ACC112 (cell line): ENCODE data around the gene RAB11FIP2.

ENCODE experiments used
- H2AFZ ChIP-seq: fragments of 200-600 bp; sonication (generic); one replicate; pipeline ENCODE4 v1.6.0; 2017; ENCODE audit warnings: antibody characterized with exemption, low read length; ENCODE audit not compliant: unreplicated experiment
- H3K27ac ChIP-seq: fragments of 200-600 bp; sonication (generic); 2 replicates; pipeline ENCODE4 v1.5.1; 2014; ENCODE audit warnings: low read depth, mild to moderate bottlenecking, antibody characterized with exemption, low read length, moderate library complexity
- H3K27me3 ChIP-seq: fragments of 200-600 bp; sonication (generic); 2 replicates; pipeline ENCODE4 v1.6.1; 2014; ENCODE audit warnings: mild to moderate bottlenecking, antibody characterized with exemption, low read length, moderate library complexity, mixed read lengths; ENCODE audit not compliant: insufficient read depth
- H3K36me3 ChIP-seq: fragments of 200-600 bp; sonication (generic); 2 replicates; pipeline ENCODE4 v1.6.1; 2016; ENCODE audit warnings: mild to moderate bottlenecking, antibody characterized with exemption, low read length, moderate library complexity, mixed read lengths; ENCODE audit not compliant: insufficient read depth
- H3K4me1 ChIP-seq: fragments of 200-600 bp; sonication (generic); one replicate; pipeline ENCODE4 v1.6.1; 2016; ENCODE audit warnings: low read length, mixed read lengths; ENCODE audit not compliant: insufficient read depth, unreplicated experiment, control insufficient read depth
- H3K4me3 ChIP-seq: fragments of 200-600 bp; sonication (generic); 2 replicates; pipeline ENCODE4 v1.5.1; 2014; ENCODE audit warnings: mild to moderate bottlenecking, low read depth, low read length
- H3K79me2 ChIP-seq: fragments of 200-600 bp; sonication (generic); one replicate; pipeline ENCODE4 v1.6.0; 2016; ENCODE audit warnings: low read length; ENCODE audit not compliant: control insufficient read depth, unreplicated experiment, insufficient read depth

The RAB11FIP2 gene

DNA sequence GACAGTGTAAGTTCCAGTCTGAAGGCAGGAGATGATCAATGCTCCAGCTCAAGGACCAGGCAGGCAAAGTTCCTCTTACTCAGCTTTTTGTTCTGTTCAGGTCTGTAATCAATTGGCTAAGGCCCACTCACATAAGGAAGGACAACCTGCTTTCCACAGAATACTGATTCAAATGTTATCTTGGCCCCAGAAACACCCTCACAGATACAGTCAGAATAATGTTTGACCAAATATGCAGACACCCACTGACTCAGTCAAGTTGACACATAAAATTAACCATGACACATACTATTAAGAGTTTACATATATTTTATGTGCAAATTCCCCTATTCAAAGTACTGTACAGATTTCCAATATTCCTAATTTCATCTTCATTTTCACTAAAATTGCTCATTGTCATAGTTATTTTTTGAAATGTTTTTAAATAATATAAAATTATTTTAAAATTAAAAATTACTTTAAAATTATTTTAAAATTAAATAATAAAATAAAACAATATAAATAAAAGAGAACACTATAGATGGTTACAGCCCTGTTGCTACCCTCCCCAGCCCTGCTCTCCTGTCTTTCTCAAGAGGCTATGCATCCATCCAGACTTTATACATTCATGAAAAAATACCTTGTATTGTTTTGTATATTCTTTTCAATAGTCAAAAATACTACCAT, 59.4 kb downstream of the RAB11FIP2 start:
- H3K36me3 ChIP-seq = no peaks in the 10 kb centered on the region
- H3K27me3 ChIP-seq = no peaks in the 10 kb centered on the region
- H3K4me3 ChIP-seq = no peak overlapping the region
- H3K4me1 ChIP-seq = no peaks in the 10 kb centered on the region
- no peak overlapping the region for H2AFZ ChIP-seq
- H3K79me2 ChIP-seq = no peaks in the 10 kb centered on the region
- no peak overlapping the region for H3K27ac ChIP-seq

DNA sequence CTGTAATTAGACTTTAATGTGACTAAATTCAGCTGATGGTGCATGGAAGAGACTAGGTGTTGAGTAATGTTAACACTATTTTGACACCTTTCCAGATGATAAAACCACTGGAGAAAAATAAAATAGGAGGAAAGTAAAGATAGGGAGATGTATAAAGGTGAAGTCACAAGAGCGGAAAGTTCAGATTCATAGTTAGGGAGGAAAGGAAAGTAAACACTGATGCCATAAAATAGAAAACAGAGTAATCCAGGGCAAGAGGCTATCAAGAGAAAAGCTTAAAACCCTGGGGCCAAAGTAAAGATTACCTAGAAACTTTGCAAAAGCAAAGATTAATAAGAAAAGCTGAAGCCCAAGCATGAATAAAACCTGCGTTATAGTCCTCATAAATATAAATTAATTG, 62.8 kb downstream of the RAB11FIP2 start:
- Histone ChIP-seq H3K79me2 (no peaks in the 10 kb centered on the region), H3K36me3 (no peaks in the 10 kb centered on the region), H3K4me1 (peaks cover 5% of the 10 kb centered on the region), H3K27me3 (no peaks in the 10 kb centered on the region), H3K4me3 (no peak overlapping the region), H2AFZ (no peak overlapping the region), H3K27ac (no peak overlapping the region)

DNA sequence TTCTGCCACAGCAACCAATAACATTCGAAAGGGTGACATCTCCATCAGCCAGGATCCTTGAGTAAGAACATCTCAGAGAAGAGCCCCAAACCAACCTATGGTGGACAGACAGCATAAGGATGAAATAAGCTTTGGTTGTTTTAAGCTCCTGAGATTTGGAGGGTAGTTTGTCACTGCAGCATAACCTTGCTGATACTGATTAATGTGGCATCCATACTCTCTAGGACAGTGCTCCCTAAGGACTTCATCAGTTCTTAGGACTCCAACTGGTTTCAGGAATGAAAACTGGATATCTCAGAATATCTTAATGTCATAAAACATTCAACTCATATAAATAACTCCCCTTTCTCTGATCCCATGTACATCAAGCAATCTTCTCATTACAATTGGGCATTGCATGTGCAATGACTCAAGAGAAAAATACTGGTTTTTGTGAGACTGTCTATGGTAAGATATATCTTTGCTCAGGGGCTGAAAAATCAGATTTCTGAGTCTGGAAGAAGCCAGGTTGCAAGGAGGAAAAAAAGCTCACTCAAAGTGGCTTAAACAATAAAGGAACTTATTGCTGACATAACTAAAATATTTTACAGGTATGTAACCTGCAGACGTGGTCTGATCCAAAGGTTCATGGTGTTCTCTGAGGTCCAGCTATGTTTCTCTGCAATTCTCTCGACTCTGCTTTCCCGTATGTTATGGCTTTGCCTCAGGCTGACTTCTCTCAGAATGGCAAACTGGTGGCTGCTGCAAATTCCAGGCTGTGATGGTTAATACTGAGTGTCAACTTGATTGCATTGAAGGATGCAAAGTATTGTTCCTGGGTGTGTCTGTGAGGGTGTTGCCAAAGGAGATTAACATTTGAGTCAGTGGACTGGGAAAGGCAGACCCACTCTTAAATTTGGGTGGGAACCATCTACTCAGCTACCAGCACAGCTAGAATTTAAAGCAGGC, 65.7 kb downstream of the RAB11FIP2 start:
- Histone ChIP-seq H2AFZ (no peak overlapping the region), H3K27me3 (no peaks in the 10 kb centered on the region; the same call in 1 of the 2 replicates), H3K79me2 (no peaks in the 10 kb centered on the region), H3K4me1 (peaks cover 5% of the 10 kb centered on the region), H3K36me3 (no peaks in the 10 kb centered on the region), H3K27ac (peak overlapping the region; percentile 40), H3K4me3 (no peak overlapping the region)

DNA sequence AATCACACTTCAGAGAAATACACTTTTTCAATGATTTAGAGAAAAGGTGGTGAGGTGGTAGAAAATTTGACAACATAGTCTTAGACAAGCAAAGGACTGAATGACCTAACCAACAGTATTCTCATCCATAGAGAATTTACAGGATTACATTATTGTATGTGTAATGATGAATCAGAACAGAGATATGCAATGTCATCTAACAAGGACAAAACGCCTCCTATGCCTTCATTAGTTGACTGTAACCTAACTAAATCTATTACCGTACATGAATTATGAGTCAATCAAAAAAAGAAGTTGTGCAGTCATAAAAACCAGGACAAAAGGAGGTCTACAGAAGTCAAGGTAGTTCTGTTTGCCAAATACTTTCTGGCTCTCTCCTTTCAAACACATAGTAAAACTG, 66.5 kb downstream of the RAB11FIP2 start:
- H3K27me3 ChIP-seq = no peaks in the 10 kb centered on the region; the same call in 1 of the 2 replicates
- H3K36me3 ChIP-seq = no peaks in the 10 kb centered on the region
- peaks cover 5% of the 10 kb centered on the region for H3K4me1 ChIP-seq
- no peaks in the 10 kb centered on the region for H3K79me2 ChIP-seq
- no peak overlapping the region for H3K4me3 ChIP-seq
- peak overlapping the region; percentile 40 for H3K27ac ChIP-seq
- no peak overlapping the region for H2AFZ ChIP-seq

DNA sequence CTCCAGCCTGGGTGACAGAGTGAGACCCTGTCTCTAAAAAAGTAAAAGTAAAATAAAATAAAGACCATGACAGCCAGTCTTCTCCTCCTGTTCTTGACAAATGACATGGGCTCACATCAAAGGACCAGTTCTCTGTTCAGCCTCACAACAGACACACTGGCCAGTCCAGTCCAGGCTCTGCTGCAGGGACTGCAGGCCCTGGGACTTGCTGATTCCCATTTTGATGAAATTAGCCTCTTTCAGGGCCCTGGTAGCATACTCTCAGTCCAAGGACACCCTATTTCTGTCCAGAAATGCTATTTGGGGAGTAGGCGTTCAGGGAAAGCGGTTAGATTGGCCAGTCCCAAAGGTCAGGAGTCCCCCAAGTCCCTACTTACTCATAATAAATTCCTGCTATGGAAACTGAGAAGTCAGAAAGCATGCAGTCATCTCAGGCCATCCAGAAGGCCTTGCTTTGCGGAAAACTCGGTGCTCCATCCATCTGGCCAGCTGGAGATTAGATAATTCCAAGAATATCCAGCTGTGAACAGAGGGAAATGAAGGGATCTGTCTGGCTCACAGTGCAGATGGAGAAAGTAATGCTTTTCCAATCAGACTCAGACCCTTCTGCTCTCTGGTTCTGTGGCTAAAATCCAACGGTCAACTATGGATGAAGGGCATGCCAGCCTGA, 74.4 kb downstream of the RAB11FIP2 start:
- Histone ChIP-seq H3K36me3 (no peaks in the 10 kb centered on the region), H3K27me3 (peaks cover 3% of the 10 kb centered on the region; the same call in 1 of the 2 replicates), H3K4me3 (no peak overlapping the region), H3K79me2 (no peaks in the 10 kb centered on the region), H3K27ac (no peak overlapping the region), H2AFZ (no peak overlapping the region), H3K4me1 (no peaks in the 10 kb centered on the region)

DNA sequence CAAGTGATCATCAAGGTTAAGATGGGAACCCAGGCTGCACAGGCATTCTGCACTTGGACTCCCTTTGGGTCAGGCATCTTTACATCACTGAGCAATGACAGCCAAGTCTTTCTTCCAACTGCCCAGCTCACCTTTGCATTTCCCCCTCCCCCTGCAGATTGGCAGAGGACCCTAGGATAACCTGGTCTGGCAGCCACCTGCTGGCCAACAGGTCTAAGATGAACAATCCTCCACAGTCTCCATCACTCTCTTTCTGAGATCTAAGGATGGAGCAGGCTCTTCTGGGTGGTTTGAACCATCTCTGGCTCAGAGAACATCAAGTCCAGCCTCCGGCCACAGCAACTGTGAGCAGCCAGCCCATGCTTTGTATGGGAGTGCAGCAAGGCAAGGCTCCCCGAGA, 75.8 kb downstream of the RAB11FIP2 start:
- Histone ChIP-seq H2AFZ (no peak overlapping the region), H3K27ac (no peak overlapping the region)

DNA sequence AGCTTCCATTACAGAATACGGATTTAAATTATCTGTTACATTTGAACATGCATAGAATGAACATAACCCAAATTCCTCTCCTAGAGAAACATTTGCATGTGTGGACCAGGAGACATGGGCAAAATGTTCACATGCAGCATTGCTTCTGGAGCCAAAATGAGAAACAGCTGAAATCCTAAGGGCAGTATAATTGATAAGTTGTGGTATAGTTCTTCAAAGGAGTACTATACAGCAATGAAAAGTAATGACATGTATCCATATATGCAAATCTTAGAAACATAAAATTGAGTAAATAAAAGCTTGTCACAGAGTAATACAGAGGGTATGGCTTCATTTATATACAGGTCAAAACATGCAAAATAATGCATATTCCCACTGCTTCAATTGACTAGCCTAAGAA, 77.1 kb downstream of the RAB11FIP2 start:
- Histone ChIP-seq H3K27ac (no peak overlapping the region), H3K36me3 (no peaks in the 10 kb centered on the region), H2AFZ (no peak overlapping the region), H3K27me3 (peaks cover 3% of the 10 kb centered on the region; the same call in 1 of the 2 replicates), H3K79me2 (no peaks in the 10 kb centered on the region), H3K4me1 (no peaks in the 10 kb centered on the region), H3K4me3 (no peak overlapping the region)

More for the DNA sequence above, 75.8 kb downstream of the RAB11FIP2 start:
- H3K4me3 ChIP-seq = no peak overlapping the region
- H3K27me3 ChIP-seq = peaks cover 3% of the 10 kb centered on the region; the same call in 1 of the 2 replicates
- H3K4me1 ChIP-seq = no peaks in the 10 kb centered on the region
- H3K79me2 ChIP-seq = no peaks in the 10 kb centered on the region
- no peaks in the 10 kb centered on the region for H3K36me3 ChIP-seq

DNA sequence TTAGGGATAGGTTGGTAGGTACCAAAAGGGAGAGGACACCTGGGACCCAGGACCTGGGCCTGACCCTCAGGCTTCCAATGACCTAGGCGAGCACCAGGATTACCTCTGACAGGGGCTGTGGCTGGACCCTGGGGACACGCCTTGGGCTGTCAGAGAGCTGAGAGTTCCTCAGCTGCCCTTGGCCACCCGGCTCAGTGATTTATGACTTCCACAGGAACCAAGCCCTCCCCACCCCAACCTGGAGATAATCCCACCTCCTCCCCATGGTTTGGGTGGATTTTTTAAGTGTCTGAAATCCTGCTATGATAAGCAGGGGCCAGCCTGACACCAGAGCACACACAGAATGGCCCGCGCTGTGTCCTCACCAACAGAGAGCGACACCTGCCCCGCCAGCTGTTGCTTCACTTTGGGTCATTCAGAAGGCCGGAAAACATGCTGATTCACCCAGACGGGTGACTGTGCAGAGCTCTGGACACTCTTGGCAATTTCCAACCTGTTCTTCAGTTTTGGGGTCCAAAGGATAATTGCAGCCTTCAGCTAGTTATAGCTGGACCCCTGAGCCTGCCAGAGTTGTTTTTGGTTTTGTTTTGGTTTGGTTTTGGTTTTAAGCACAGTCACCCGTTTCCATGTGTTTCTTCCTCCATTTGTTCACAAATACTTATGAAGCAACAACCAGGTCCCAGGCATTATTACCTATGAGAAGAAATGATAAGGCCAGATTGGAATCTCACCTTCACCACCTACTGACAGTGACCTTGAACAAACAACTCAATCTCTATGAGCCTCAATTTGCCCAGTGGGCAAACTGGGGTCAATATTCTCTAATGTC, 78.2 kb downstream of the RAB11FIP2 start:
- Histone ChIP-seq H3K27ac (no peak overlapping the region), H3K36me3 (no peaks in the 10 kb centered on the region), H2AFZ (no peak overlapping the region)

DNA sequence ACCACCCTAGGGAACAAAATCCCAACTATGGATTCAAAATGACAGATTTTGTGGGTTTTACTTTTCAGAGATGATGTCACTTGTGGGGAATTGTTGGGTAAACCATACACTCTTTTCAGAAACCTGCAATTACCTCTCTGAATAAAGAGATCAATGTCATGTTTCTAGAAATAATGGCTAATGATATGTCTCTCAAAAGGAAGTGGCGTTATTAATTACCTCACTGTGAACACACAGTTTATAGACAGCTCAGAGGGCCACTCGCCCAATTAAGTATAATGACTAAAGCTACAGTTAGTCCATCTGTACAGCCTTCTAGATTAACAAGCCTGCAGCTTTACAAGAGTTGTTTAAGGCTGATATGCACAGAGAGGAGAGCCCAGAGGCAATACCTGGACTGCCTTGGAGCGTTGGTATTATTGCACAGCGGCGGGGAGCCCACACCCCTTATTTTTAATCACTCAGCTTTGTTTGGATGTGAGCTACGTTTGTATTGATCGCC, 79.5 kb downstream of the RAB11FIP2 start:
- Histone ChIP-seq H3K36me3 (no peaks in the 10 kb centered on the region), H3K27ac (no peak overlapping the region), H3K4me3 (no peak overlapping the region), H3K79me2 (no peaks in the 10 kb centered on the region), H2AFZ (no peak overlapping the region), H3K4me1 (no peaks in the 10 kb centered on the region), H3K27me3 (peaks cover 16% of the 10 kb centered on the region; the same call in 1 of the 2 replicates)

More for the DNA sequence above, 78.2 kb downstream of the RAB11FIP2 start:
- no peaks in the 10 kb centered on the region for H3K4me1 ChIP-seq
- no peaks in the 10 kb centered on the region for H3K79me2 ChIP-seq
- no peak overlapping the region for H3K4me3 ChIP-seq
- peaks cover 4% of the 10 kb centered on the region; the same call in 1 of the 2 replicates for H3K27me3 ChIP-seq

DNA sequence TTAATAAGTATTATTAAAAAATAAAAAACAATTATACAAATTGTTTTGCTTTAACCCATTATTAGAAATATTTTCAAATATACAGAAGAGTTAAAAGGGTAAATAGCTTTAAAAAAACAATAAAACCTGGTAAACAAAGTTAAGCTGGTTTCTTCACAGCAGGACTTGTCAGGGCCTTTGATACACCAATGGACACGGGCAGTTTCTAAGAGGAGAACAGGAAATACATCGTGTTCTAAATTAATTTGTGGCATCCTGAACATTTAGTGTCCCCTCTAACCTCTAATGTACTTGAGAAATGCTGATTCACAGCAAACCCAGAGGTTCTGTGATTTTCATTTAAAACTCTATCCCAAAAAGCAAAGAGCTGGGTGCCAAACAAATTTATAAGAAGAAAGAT, 80.8 kb downstream of the RAB11FIP2 start:
- H3K79me2 ChIP-seq = no peaks in the 10 kb centered on the region
- no peak overlapping the region for H3K4me3 ChIP-seq
- H2AFZ ChIP-seq = no peak overlapping the region
- H3K27me3 ChIP-seq = peaks cover 16% of the 10 kb centered on the region; the same call in 1 of the 2 replicates
- no peaks in the 10 kb centered on the region for H3K4me1 ChIP-seq
- no peaks in the 10 kb centered on the region for H3K36me3 ChIP-seq
- no peak overlapping the region for H3K27ac ChIP-seq
